Endodermal cell (in vitro differentiated cells): ENCODE data around the gene MROH8. TPM values are rescaled to one million over a fixed set of nuclear protein-coding genes. Genes with fewer than 3 reads are reported as not detected.
"Not testable (repeated sequence)": the region's sequence is repeated elsewhere in the genome, so short reads cannot be mapped to it uniquely, and the experiment has no call there.

Experiments
- DNase-seq: peaks from one replicate; pipeline ENCODE4 v3.0.0-alpha.2; 2017
- H3K27ac ChIP-seq: 2 replicates; pipeline ENCODE4 v1.5.1; 2013; ENCODE audit warnings: mild to moderate bottlenecking, low read depth, low read length, moderate library complexity
- H3K27me3 ChIP-seq: 2 replicates; pipeline ENCODE4 v1.6.1; 2013; ENCODE audit warnings: mild to moderate bottlenecking, low read length, moderate library complexity; ENCODE audit not compliant: insufficient read depth, control insufficient read depth, poor library complexity, severe bottlenecking
- H3K36me3 ChIP-seq: 2 replicates; pipeline ENCODE4 v1.7.0; 2013; ENCODE audit warnings: mild to moderate bottlenecking, low read length, moderate library complexity; ENCODE audit not compliant: control insufficient read depth, insufficient read depth
- H3K4me1 ChIP-seq: one replicate; pipeline ENCODE4 v1.7.0; 2013; ENCODE audit warnings: low read length; ENCODE audit not compliant: control insufficient read depth, insufficient read depth
- H3K4me3 ChIP-seq: 2 replicates; pipeline ENCODE4 v1.5.1; 2013; ENCODE audit warnings: mild to moderate bottlenecking, low read length, moderate library complexity
- H3K9ac ChIP-seq: 2 replicates; pipeline ENCODE4 v1.6.1; 2013; ENCODE audit warnings: mild to moderate bottlenecking, low read length, moderate library complexity; ENCODE audit not compliant: poor library complexity, severe bottlenecking; ENCODE audit errors: extremely low read depth
- H3K9me3 ChIP-seq: 2 replicates; pipeline ENCODE4 v1.6.1; 2013; ENCODE audit warnings: mild to moderate bottlenecking, low read length, moderate library complexity; ENCODE audit not compliant: control insufficient read depth
- H3K27ac Mint-ChIP-seq: 2 replicates; pipeline ENCODE4 v1.8.0; 2020; ENCODE audit warnings: mixed read lengths
- H3K27me3 Mint-ChIP-seq: 2 replicates; pipeline ENCODE4 v1.8.0; 2021; ENCODE audit warnings: mild to moderate bottlenecking, mixed read lengths; ENCODE audit not compliant: insufficient read depth
- H3K36me3 Mint-ChIP-seq: 2 replicates; pipeline ENCODE4 v1.8.0; 2020; ENCODE audit warnings: low read depth, mixed read lengths
- H3K4me1 Mint-ChIP-seq: 2 replicates; pipeline ENCODE4 v1.8.0; 2020; ENCODE audit warnings: mixed read lengths
- H3K4me3 Mint-ChIP-seq: 2 replicates; pipeline ENCODE4 v1.8.0; 2020; ENCODE audit warnings: mild to moderate bottlenecking, moderate library complexity, mixed read lengths
- H3K9me3 Mint-ChIP-seq: 2 replicates; pipeline ENCODE4 v1.8.0; 2020; ENCODE audit warnings: mild to moderate bottlenecking, mixed read lengths
- CTCF ChIP-seq: fragments of 200-600 bp; sonication (generic); conservative IDR thresholded peaks from 2 replicates; pipeline ENCODE4 v1.5.0; 2021; ENCODE audit warnings: antibody characterized with exemption, mild to moderate bottlenecking
- WGBS, 2 experiments: methylation state at CpG; one replicate each; pipeline versions ENCODE4 v1.1.5 to v1.1.7; 2013; ENCODE audit warnings: missing lambda C conversion rate in 2 of 2, mixed read lengths in 1 of 2; ENCODE audit not compliant: insufficient coverage in 1 of 2, insufficient read length in 1 of 2; 5-methylcytosine and 5-hydroxymethylcytosine counted together
- total RNA-seq, 2 donors: library from RNA; stranded (reverse); fragmentation: NEBNext Ultra II Directional in 1 of 2; extraction: Animal tissue kit (Norgen Biotek cat#: 25700) in 1 of 2; gene quantifications; 2 replicates in 1 of 2; 3 replicates in 1 of 2; pipeline ENCODE4 v1.2.1, GENCODE V29; 2021

MROH8 gene
- total RNA-seq, 2 donors from 2014 or later = 1.8 to 2.8 TPM

DNA sequence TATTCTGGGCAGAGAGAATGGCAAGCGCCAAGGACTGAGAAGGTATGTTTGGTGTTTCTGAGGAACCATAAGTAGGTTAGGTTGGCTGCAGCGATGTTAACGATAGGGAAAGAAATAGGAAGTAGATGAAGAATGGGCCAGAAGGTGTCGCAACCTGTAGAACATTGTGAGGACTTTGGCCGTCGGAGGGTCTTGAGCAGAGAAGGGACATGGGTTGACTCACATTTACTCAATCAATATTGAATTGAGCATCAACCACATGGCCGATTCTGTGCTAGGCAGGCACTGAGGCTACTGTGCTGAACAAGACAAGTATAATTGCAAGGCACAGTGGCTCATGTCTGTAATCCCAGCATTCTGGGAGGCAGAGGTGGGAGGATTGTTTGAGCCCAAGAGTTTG lies 27.1 kb downstream of the MROH8 start:
- WGBS, 2 experiments = 94 to 100% methylated on average over 7 of the region's 7 CpGs
- H3K27me3 ChIP-seq = no peaks in the 10 kb centered on the region
- no peak for TF ChIP-seq CTCF
- Mint-ChIP-seq H3K9me3 (peaks cover 27% of the 10 kb centered on the region), H3K36me3 (peaks cover 6% of the 10 kb centered on the region), H3K4me1 (peaks cover 3% of the 10 kb centered on the region), H3K4me3 (no peak overlapping the region), H3K27me3 (no peaks in the 10 kb centered on the region), H3K27ac (no peak overlapping the region)
- no peaks in the 10 kb centered on the region for H3K36me3 ChIP-seq
- no peak overlapping the region for H3K9ac ChIP-seq
- H3K4me1 ChIP-seq = no peaks in the 10 kb centered on the region
- DNase-seq = no peak
- H3K9me3 ChIP-seq = no peaks in the 10 kb centered on the region
- no peak overlapping the region for H3K27ac ChIP-seq
- H3K4me3 ChIP-seq = no peak overlapping the region

- Mint-ChIP-seq H3K4me1 (peaks cover 3% of the 10 kb centered on the region), H3K27me3 (no peaks in the 10 kb centered on the region), H3K27ac (no peak overlapping the region), H3K36me3 (peaks cover 6% of the 10 kb centered on the region), H3K4me3 (no peak overlapping the region), H3K9me3 (peaks cover 27% of the 10 kb centered on the region)
- Histone ChIP-seq H3K27ac (no peak overlapping the region), H3K27me3 (no peaks in the 10 kb centered on the region), H3K9ac (no peak overlapping the region), H3K36me3 (no peaks in the 10 kb centered on the region), H3K4me3 (no peak overlapping the region), H3K4me1 (no peaks in the 10 kb centered on the region), H3K9me3 (no peaks in the 10 kb centered on the region)
- WGBS, 2 experiments = 67 to 91% methylated on average over 1 to 3 of the region's 4 CpGs
- TF ChIP-seq CTCF = no peak
- no peak for DNase-seq
Measured at GRCh38 chr20:37151529-37151928, 27.8 kb downstream of the MROH8 start.

GRCh38 chr20:37150864-37151263 lies 28.5 kb downstream of the MROH8 start:
- not testable (repeated sequence) for H3K36me3 Mint-ChIP-seq, H3K4me1 Mint-ChIP-seq, H3K36me3 ChIP-seq, H3K27ac Mint-ChIP-seq, H3K4me3 ChIP-seq, H3K9ac ChIP-seq, H3K4me3 Mint-ChIP-seq, H3K9me3 ChIP-seq, H3K27me3 Mint-ChIP-seq, H3K4me1 ChIP-seq, H3K27ac ChIP-seq, DNase-seq, H3K27me3 ChIP-seq
- 97% methylated on average over 14 to 25 of the region's 33 CpGs for WGBS, 2 experiments
- H3K9me3 Mint-ChIP-seq = peaks cover 27% of the 10 kb centered on the region

- Histone ChIP-seq H3K4me1 (no peaks in the 10 kb centered on the region), H3K9me3 (no peaks in the 10 kb centered on the region), H3K36me3 (no peaks in the 10 kb centered on the region), H3K27ac (no peak overlapping the region), H3K27me3 (no peaks in the 10 kb centered on the region), H3K9ac (no peak overlapping the region), H3K4me3 (no peak overlapping the region)
- Mint-ChIP-seq H3K27ac (no peak overlapping the region), H3K4me3 (no peak overlapping the region), H3K36me3 (peaks cover 5% of the 10 kb centered on the region), H3K9me3 (peaks cover 27% of the 10 kb centered on the region), H3K4me1 (no peaks in the 10 kb centered on the region), H3K27me3 (no peaks in the 10 kb centered on the region)
- no peak for TF ChIP-seq CTCF
- 91 to 97% methylated on average over 4 to 6 of the region's 6 CpGs for WGBS, 2 experiments
- DNase-seq = no peak
Measured at GRCh38 chr20:37147250-37147649, 32.1 kb downstream of the MROH8 start.
